HepG2 (cell line): ENCODE measurements around the gene CSNK1G1. TPM values are rescaled to one million over a fixed set of nuclear protein-coding genes. Genes with fewer than 3 reads are reported as not detected.

Experiments
- ATAC-seq: fragments of 200-7000 bp; cut with Tn5 transposase; 3 replicates; pipeline ENCODE4 v1.9.1; 2020; ENCODE audit warnings: mild to moderate bottlenecking, moderate library complexity
- BruUV-seq: library from RNA; stranded (reverse); fragments of 400-500 nt; replicated peaks from 2 replicates; lab custom pipeline; 2021; lab: Mats Ljungman, UMichigan
- CTCF ChIA-PET: fragments of 300-600 bp; formaldehyde crosslinking; extraction: SDS; loops from one replicate; lab custom pipeline; 2021; ENCODE audit warnings: low total read pairs, inconsistent platforms, low intra/inter-chr PET ratio; lab: Yijun Ruan, JAX
- POLR2A ChIA-PET: fragments of 350-600 bp; sonication (Branson Sonifier 250); formaldehyde crosslinking; loops from one replicate; lab custom pipeline; 2020; ENCODE audit warnings: antibody characterized with exemption, inconsistent platforms; lab: Yijun Ruan, JAX
- DNase-seq: peaks from one replicate; pipeline ENCODE4 v3.0.0-alpha.2; 2015; ENCODE audit warnings: low spot score
- FAIRE-seq: peaks from 3 replicates; lab custom pipeline; 2011; peaks lifted over from hg19 to GRCh38; lab: Jason Lieb, UNC
- H2AFZ ChIP-seq: one replicate; pipeline ENCODE4 v1.6.1; 2011; ENCODE audit warnings: low read length, inconsistent platforms
- H3K27ac ChIP-seq: fragments of 300-600 bp; 3 replicates; pipeline ENCODE4 v1.8.0; 2011; ENCODE audit warnings: mixed run types, mild to moderate bottlenecking, mixed read lengths, low read length, inconsistent platforms; ENCODE audit not compliant: insufficient read depth; ENCODE audit errors: extremely low read length
- H3K27me3 ChIP-seq, 2 experiments: fragments of 200-600 bp in 1 of 2; 2 replicates in 1 of 2; 3 replicates in 1 of 2; pipeline versions ENCODE4 v1.6.0 to v1.8.0; 2011; ENCODE audit warnings: low read length in 2 of 2, mild to moderate bottlenecking in 2 of 2, moderate library complexity in 2 of 2, inconsistent platforms in 1 of 2; ENCODE audit not compliant: insufficient read depth in 2 of 2, control insufficient read depth in 1 of 2
- H3K36me3 ChIP-seq, 2 experiments: fragments of 200-600 bp in 1 of 2; replicated peaks in 1 of 2; 2 replicates in 1 of 2; 3 replicates in 1 of 2; pipeline versions ENCODE4 v1.5.1 to v1.8.0; 2011; ENCODE audit warnings: low read length in 2 of 2, inconsistent platforms in 1 of 2; ENCODE audit not compliant: insufficient read depth in 2 of 2, control insufficient read depth in 1 of 2
- H3K4me1 ChIP-seq: 2 replicates; pipeline ENCODE4 v1.5.1; 2012; ENCODE audit warnings: low read length, inconsistent platforms; ENCODE audit not compliant: insufficient read depth
- H3K4me2 ChIP-seq: 2 replicates; pipeline ENCODE4 v1.6.0; 2011; ENCODE audit warnings: low read depth, low read length, inconsistent platforms
- H3K4me3 ChIP-seq, 3 experiments: fragments of 200-600 bp in 1 of 3; sonication (generic), shearing (Covaris generic) in 1 of 3; replicated peaks in 1 of 3; 2 replicates each; pipeline ENCODE4 v1.5.1; 2011 to 2016; ENCODE audit warnings: low read length in 3 of 3, inconsistent platforms in 2 of 3, low read depth in 2 of 3, mild to moderate bottlenecking in 2 of 3, control low read depth in 1 of 3, mixed read lengths in 1 of 3; ENCODE audit not compliant: insufficient read depth in 1 of 3
- H3K79me2 ChIP-seq: one replicate; pipeline ENCODE4 v1.6.1; 2011; ENCODE audit warnings: low read length, inconsistent platforms; ENCODE audit not compliant: insufficient read depth
- H3K9ac ChIP-seq: 2 replicates; pipeline ENCODE4 v1.6.0; 2011; ENCODE audit warnings: mild to moderate bottlenecking, low read depth, low read length, inconsistent platforms; ENCODE audit not compliant: insufficient read depth
- H3K9me3 ChIP-seq: 2 replicates; pipeline ENCODE4 v1.5.1; 2012; ENCODE audit warnings: mild to moderate bottlenecking, low read length
- H4K20me1 ChIP-seq: 2 replicates; pipeline ENCODE4 v1.6.0; 2011; ENCODE audit warnings: inconsistent platforms, mild to moderate bottlenecking, low read length, moderate library complexity; ENCODE audit not compliant: insufficient read depth
- CBFB ChIP-seq: sonication (generic); formaldehyde crosslinking; IDR thresholded peaks from 2 replicates; pipeline ENCODE4 v1.4.0; 2020; ENCODE audit warnings: missing genetic modification reagents
- HIVEP1 ChIP-seq: sonication (generic); formaldehyde crosslinking; IDR thresholded peaks from 2 replicates; pipeline ENCODE4 v1.4.0; 2020; ENCODE audit warnings: mild to moderate bottlenecking, missing genetic modification reagents
- NFYB ChIP-seq: sonication (generic); formaldehyde crosslinking; IDR thresholded peaks from 2 replicates; pipeline ENCODE4 v1.4.0; 2020; ENCODE audit warnings: missing genetic modification reagents
- SALL2 ChIP-seq: sonication (generic); formaldehyde crosslinking; IDR thresholded peaks from 2 replicates; pipeline ENCODE4 v1.8.1; 2023; ENCODE audit warnings: mild to moderate bottlenecking, missing genetic modification reagents, inconsistent platforms
- SP140L ChIP-seq: sonication (generic); formaldehyde crosslinking; IDR thresholded peaks from 2 replicates; pipeline ENCODE4 v1.4.0; 2020; ENCODE audit warnings: missing genetic modification reagents, borderline replicate concordance
- ZNF713 ChIP-seq: sonication (generic); formaldehyde crosslinking; IDR thresholded peaks from 2 replicates; pipeline ENCODE4 v1.4.0; 2020; ENCODE audit warnings: mild to moderate bottlenecking, missing genetic modification reagents
- WGBS: methylation state at CpG from one replicate; pipeline ENCODE4 v1.1.6; 2017; ENCODE audit warnings: low lambda C conversion rate; 5-methylcytosine and 5-hydroxymethylcytosine counted together
- in situ Hi-C: cut with HindIII; loops from 2 replicates; pipeline ENCODE4 v1.10.0; 2017; ENCODE audit warnings: low pct_unique_long_range_greater_than_20kb; ENCODE audit not compliant: extremely low pct_ligation_motif_present
- intact Hi-C: fragments of 100-400 bp; cut with micrococcal nuclease; formaldehyde crosslinking; loops from one replicate; pipeline ENCODE4 v1.10.0; 2022; ENCODE audit not compliant: unreplicated experiment
- polyA plus RNA-seq, 8 experiments: library from polyadenylated mRNA; depleted of rRNA in 3 of 8; stranded (reverse) in 7 of 8; unstranded in 1 of 8; fragments of >200 nt; fragmentation: Illumina TruSeq in 4 of 8; extraction: Trizol in 4 of 8; gene quantifications; 2 replicates each; pipeline versions ENCODE4 v1.2.1 to v1.2.3, GENCODE V29; 2011 to 2016; ENCODE audit warnings: low read depth in 4 of 8, missing spikeins in 1 of 8, mixed read lengths in 1 of 8; ENCODE audit not compliant: insufficient read depth in 1 of 8
- total RNA-seq, 5 experiments: library from RNA; depleted of rRNA; stranded (reverse); fragments of >200 nt; fragmentation: Illumina TruSeq; extraction: Trizol; gene quantifications; 2 replicates each; pipeline ENCODE4 v1.2.3, GENCODE V29; 2016; ENCODE audit warnings: low read depth in 1 of 5
- TF ChIP-seq, protein P1 (sequence below): sonication (generic); formaldehyde crosslinking; IDR thresholded peaks from 2 replicates; pipeline ENCODE4 v1.4.0; 2020; ENCODE audit warnings: low read depth, mild to moderate bottlenecking, missing genetic modification reagents

CSNK1G1 gene
- total and polyA plus RNA-seq, 2 of the 13 experiments (the other 11 are each of a cell fraction or from before 2014, with no cell fraction given) = 8.5 to 12.6 TPM

DNA sequence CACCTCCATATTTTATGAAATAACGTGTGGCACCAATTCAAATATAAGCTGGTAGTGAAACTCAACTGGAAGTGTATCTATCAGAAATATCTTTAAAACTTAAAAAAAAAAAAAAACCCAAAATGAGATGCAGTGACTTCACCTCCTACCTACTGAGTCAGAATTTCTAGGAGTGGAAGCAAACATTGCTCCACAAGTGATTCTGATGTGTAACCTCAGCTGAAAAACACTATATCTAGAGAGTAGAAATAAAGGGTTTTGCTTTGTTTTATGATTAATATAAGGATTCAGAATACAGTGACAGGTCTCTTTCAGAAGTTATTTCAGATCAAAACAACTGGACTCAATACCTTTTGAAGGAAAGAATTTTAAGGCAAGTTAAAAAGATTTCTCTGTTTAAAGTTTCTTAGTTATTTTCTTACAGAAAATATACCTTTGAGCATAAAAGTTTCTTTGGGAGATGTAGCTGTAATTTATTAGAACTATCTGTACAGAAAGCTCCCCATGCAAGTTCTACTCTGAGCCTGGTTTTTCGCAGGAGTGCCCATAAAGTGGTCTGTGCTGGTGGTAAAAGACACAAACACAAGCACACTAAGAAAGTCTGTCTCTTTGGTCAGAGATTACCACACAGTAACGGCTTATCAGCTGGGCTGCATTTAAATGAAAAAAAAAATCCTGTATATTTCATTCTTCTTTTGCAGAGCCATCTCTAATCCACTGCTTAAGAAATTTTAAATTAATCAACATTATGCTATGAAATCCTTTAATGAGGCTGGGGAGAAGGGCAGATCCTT is 133.2 kb downstream of the CSNK1G1 start:
- no TSS peak for BruUV-seq
- no peak overlapping the region for H2AFZ ChIP-seq
- no peaks in the 10 kb centered on the region for H3K9me3 ChIP-seq
- ChIA-PET CTCF (no interaction called here), POLR2A (interaction anchor here (0.6 kb wide), 1 partner anchor 21 kb away, joined by 3 read pairs; no protein-coding TSS in a partner anchor)
- WGBS = 92% methylated on average over 3 of the region's 3 CpGs
- DNase-seq = no peak
- H3K4me2 ChIP-seq = no peak overlapping the region
- H3K36me3 ChIP-seq = no peaks in the 10 kb centered on the region
- H3K27ac ChIP-seq = no peak overlapping the region
- intact Hi-C loops = no loop called here
- TF ChIP-seq CBFB (CRISPR knock-in tag) = no peak
- TF ChIP-seq, protein P1, sequence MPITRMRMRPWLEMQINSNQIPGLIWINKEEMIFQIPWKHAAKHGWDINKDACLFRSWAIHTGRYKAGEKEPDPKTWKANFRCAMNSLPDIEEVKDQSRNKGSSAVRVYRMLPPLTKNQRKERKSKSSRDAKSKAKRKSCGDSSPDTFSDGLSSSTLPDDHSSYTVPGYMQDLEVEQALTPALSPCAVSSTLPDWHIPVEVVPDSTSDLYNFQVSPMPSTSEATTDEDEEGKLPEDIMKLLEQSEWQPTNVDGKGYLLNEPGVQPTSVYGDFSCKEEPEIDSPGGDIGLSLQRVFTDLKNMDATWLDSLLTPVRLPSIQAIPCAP (CRISPR knock-in tag) = no peak
- no peak for TF ChIP-seq ZNF713 (CRISPR knock-in tag)
- no peak for TF ChIP-seq NFYB (CRISPR knock-in tag)
- no peak for TF ChIP-seq HIVEP1 (CRISPR knock-in tag)
- no peak for TF ChIP-seq SALL2 (CRISPR knock-in tag)
- no peak for TF ChIP-seq SP140L (CRISPR knock-in tag)
- in situ Hi-C loops = loop anchor here (25.0 kb wide), 1 partner anchor 465 kb away; no protein-coding TSS in a partner anchor
- H3K4me1 ChIP-seq = peaks cover 33% of the 10 kb centered on the region
- no peak for ATAC-seq
- no peaks in the 10 kb centered on the region for H3K27me3 ChIP-seq
- H3K4me3 ChIP-seq = no peak overlapping the region
- FAIRE-seq = no peak
- no peaks in the 10 kb centered on the region for H4K20me1 ChIP-seq
- peaks cover 2% of the 10 kb centered on the region for H3K79me2 ChIP-seq
- no peak overlapping the region for H3K9ac ChIP-seq
